GM12872 (cell line): ENCODE data around the gene ZNF366.

Source experiments
- CTCF ChIP-seq: IDR thresholded peaks from 3 replicates; pipeline ENCODE4 v1.5.1; 2011; ENCODE audit warnings: low read depth, mild to moderate bottlenecking, low read length, moderate library complexity; ENCODE audit not compliant: insufficient read depth

ZNF366 gene, protein sequence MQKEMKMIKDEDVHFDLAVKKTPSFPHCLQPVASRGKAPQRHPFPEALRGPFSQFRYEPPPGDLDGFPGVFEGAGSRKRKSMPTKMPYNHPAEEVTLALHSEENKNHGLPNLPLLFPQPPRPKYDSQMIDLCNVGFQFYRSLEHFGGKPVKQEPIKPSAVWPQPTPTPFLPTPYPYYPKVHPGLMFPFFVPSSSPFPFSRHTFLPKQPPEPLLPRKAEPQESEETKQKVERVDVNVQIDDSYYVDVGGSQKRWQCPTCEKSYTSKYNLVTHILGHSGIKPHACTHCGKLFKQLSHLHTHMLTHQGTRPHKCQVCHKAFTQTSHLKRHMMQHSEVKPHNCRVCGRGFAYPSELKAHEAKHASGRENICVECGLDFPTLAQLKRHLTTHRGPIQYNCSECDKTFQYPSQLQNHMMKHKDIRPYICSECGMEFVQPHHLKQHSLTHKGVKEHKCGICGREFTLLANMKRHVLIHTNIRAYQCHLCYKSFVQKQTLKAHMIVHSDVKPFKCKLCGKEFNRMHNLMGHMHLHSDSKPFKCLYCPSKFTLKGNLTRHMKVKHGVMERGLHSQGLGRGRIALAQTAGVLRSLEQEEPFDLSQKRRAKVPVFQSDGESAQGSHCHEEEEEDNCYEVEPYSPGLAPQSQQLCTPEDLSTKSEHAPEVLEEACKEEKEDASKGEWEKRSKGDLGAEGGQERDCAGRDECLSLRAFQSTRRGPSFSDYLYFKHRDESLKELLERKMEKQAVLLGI

GRCh38 chr5:72507231-72507906 lies at the start of gene ZNF366:
Gene ZNF366 (minus strand): TSS chr5:72507410. CDS start chr5:72461496, 45,914 bp downstream.
- no peak for TF ChIP-seq CTCF

DNA sequence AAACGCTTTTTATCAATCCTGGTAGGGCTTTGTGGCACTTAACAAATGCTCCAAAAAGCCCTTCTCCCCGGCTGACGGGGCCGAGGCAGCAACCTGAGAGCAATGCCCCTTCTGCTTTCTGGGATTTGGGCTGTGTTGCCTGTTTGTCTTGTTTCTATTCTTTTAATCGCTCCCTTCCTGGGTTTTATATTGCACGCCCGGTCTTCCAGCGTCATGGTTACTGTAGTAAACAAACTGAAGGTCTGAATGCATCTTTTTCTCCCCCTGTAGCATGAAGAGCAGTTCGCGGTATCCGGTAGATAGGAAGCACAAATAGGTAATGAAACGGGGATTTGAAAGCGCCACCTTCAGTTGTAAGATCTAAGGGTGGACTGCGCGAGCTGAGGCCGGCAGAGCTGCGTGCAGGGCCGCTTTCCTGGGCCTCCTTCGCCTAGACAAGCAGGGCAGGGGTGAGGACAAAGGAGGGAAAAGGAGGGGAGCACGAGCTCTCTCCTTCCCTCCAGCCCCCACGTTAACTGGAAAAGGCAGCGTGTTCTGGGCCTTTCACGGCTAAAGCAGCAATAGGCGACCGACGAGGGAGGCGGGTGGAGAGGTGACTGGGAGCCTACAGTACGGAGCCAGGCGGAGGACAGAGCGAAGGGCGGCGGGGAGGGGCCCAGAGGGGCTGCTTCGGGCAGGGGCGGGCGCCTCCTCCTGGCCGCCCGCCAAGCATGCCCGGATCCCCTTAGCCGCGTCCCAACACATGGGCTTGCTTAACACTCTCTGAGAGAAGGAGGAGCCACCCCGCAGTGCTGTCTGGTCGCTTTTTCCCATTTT lies 49.3 kb upstream of the ZNF366 start:
- TF ChIP-seq CTCF = peak; percentile 55

DNA sequence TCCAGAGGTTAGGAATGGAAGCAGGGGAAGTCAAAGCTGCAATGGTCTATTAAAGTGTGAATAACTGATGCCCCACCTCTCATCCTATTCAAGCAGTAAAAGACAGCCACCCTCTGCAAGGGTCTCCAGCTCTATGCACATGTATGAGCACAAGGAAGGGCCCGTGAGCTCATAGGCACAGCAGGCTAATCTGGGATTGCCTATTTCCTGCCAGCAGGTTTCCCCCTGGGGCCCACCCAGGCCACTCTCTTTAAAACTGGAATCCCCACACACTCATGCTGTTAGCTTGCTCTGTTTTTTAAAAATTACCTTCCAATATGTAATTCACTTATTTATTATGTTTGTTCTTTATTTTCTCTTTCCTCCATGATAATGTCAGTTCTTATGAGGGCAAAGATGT lies 48.7 kb upstream of the ZNF366 start:
- no peak for TF ChIP-seq CTCF

DNA sequence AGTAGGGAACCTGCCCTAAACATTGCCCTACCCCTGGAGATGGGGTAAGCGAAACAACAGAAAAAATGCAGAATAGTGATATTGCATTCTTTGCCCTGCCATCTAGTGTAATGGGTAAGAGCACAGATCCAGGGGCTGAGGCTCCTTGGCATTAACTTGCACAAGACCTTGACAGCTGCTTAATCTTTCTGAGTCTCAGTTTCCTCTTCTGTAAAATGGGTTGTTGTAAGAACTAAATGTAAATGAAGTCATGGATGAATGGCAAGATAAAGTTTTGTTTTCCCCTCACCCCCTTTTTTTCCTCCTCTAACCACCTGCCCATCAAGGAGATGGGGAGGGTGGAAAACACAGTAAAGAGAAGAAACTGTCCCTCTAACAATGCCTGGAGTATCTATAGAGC lies 47.7 kb upstream of the ZNF366 start:
- no peak for TF ChIP-seq CTCF

- no peak for TF ChIP-seq CTCF
These were observed 44.9 kb upstream of the ZNF366 start for GRCh38 chr5:72552041-72552557.

GRCh38 chr5:72550595-72550994 lies 43.4 kb upstream of the ZNF366 start:
- no peak for TF ChIP-seq CTCF

- no peak for TF ChIP-seq CTCF
These were observed 36.6 kb upstream of the ZNF366 start for GRCh38 chr5:72543811-72544210.
